ENCODE results near the gene CERS5.
A peak's percentile ranks its signal among the peaks of the same experiment; 100 is the strongest.

CERS5 gene

DNA sequence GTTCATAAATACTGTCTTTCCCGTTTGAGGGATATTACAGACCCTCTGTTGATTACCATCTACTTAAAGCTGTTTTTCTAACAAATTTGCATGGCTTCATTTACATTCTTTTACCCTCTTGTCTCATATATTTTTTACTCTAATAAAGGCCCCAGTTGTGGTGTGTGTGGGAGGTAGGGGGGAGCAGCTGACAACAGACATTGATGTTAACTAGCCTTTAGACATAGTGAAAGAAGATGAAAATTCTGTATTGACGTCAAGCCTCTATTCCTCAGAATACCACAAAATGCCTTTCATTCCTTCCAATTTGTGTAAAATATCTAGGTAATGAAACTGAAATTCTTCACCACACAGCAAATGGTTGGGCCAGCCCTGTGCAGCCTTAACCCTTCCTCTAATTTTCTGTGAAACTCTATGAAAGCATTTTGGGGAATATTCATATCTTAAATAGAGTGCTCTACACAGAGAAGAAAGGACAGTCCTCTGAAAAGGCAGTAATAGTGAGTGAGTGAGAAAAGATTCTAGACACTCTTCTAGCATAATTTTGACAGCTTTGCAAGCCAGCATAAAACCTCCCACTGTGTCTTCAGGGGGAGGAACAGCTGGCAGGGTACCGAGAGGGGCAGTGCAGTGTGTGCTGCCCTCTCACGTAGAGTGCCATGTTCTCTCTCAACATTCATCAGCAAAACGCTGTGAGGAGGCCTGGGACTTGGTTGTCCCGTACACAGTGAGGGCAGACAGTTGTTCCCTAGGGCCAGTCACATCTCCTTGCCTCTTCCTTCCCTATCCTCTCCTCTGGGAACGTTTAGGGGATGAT lies 20.1 kb upstream of the CERS5 start:
- H3K4me3 ChIP-seq (ENCODE audit: low read length) = peak overlapping the region; percentile 16; the same call in 1 of the 2 replicates
- TF ChIP-seq, protein P1, sequence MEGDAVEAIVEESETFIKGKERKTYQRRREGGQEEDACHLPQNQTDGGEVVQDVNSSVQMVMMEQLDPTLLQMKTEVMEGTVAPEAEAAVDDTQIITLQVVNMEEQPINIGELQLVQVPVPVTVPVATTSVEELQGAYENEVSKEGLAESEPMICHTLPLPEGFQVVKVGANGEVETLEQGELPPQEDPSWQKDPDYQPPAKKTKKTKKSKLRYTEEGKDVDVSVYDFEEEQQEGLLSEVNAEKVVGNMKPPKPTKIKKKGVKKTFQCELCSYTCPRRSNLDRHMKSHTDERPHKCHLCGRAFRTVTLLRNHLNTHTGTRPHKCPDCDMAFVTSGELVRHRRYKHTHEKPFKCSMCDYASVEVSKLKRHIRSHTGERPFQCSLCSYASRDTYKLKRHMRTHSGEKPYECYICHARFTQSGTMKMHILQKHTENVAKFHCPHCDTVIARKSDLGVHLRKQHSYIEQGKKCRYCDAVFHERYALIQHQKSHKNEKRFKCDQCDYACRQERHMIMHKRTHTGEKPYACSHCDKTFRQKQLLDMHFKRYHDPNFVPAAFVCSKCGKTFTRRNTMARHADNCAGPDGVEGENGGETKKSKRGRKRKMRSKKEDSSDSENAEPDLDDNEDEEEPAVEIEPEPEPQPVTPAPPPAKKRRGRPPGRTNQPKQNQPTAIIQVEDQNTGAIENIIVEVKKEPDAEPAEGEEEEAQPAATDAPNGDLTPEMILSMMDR (conservative IDR thresholded peaks at IDR 0.05; ENCODE audit: low read length) = peak; percentile 22
- DNase-seq (ENCODE audit: low read depth) = peak; percentile 96

DNA sequence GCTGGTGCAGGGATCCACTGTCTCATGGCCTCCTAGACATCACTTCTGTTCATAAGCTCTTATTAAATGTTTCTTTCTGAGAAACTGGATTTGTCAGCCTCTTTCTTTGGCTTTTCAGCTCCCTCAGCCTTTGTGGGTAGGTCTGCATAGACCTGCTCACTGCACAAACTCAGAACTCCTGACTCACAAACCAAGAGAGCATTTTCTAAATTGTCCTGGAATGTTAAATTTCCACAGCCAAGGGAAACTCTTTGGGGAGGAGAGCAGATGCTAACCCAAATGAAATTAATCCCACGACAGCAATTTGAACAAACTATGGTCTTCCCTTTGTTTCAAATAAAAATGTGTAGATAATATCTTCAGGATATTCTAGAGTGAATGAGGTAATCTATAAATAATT lies 19.5 kb upstream of the CERS5 start:
- TF ChIP-seq, protein P1 (conservative IDR thresholded peaks at IDR 0.05; ENCODE audit: low read length) = no peak
- DNase-seq (ENCODE audit: low read depth) = peak; percentile 90
- no peak overlapping the region for H3K4me3 ChIP-seq (ENCODE audit: low read length)

DNA sequence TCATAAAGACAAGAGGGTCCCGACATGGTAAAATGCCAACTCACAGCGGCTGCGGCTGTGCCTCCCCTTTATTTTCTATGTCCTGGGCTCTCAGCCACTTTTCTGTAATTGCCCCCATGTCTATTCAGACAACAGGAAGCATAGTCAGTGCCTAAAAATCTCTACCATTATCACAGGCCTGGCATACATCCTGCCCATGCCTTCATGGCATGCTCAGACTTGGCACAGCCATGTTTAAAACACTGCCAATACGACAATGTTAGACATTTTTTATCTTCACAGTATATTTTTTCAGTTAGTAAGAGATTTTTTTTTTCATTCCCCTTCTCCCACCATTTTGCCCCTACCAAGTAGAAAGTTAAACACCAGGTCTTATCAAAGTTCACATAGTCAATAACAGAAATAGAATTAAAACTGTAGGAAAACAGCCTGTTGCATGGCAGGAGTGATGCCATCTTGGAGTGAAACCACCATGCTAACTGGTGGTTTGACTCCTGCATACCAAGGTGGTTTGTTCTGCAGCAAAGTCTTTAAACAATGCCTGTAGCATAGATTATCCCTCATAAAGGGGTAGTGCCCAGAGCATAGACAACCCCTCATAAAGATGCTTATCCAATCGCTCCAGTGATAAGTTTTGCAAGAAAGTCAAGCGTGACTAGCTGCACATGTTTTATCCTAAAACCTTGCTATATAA lies 18.9 kb upstream of the CERS5 start:
- peak; percentile 83 for DNase-seq (ENCODE audit: low read depth)
- TF ChIP-seq, protein P1 (conservative IDR thresholded peaks at IDR 0.05; ENCODE audit: low read length) = no peak
- H3K4me3 ChIP-seq (ENCODE audit: low read length) = no peak overlapping the region

DNA sequence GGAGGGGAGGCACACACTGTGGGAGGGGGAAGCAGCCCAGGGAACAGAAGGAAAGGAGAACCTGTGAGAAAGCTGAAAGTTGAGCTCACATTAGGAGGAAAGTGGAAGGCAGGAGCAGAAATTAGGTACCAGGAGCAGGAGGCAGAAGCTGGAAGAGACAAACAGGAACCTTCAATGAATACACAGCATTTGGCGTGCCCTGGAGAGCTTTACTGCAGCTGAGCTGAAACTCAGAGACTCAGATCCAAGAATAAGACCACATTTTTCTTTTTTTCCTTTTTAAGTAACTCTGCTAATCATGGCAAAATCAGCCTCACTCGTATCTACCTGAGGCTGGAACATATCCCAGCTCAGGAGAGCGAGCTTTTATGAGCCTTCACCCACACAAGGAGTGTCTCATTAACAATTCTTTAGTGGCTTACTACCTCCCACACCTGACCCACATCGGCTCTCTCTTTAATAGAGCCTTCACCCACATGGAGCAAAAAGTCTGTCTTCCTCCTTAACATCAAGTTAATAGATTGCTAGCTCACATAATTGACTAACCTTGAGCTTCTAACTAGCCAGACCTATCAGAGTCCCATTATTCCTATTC lies 18.2 kb upstream of the CERS5 start:
- TF ChIP-seq, protein P1 (conservative IDR thresholded peaks at IDR 0.05; ENCODE audit: low read length) = no peak

DNA sequence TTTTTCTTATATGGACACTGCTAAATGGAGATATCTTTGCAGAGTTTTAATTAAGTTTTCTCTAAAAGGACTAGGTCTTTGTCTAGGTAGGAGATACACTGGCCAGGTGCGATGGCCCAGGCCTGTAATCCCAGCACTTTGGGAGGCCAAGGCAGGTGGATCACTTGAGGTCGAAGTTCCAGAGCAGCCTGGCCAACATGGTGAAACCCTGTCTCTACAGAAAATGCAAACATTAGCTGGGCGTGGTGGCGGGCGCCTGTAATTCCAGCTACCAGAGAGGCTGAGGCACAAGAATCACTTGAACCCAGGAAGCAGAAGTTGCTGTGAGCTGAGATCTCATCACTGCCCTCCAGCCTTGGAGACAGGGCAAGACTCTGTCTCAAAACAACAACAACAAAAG lies 17.1 kb upstream of the CERS5 start:
- no peak overlapping the region for H3K4me3 ChIP-seq (ENCODE audit: low read length)
- TF ChIP-seq, protein P1 (conservative IDR thresholded peaks at IDR 0.05; ENCODE audit: low read length) = no peak
- no peak for DNase-seq (ENCODE audit: low read depth)

More for the DNA sequence above, 18.2 kb upstream of the CERS5 start:
- DNase-seq (ENCODE audit: low read depth) = no peak
- no peak overlapping the region for H3K4me3 ChIP-seq (ENCODE audit: low read length)

DNA sequence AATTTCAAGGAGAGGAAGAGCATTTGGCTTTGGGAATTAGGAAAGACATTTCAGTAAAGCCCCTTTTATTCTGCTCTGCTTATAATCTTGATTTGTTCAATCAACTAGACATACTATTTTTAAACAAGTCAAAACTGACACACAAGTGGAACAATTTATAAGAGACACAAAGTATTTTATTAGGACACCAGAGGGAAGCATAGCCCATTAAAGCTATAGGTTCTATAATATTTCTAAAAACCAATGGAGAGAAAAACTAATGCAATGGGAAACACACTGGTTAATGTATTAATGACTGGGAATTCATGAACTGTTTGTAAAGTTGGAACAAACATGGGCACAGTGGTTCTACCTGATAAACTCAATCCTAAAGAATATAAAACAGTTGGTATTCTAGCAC lies 15.3 kb upstream of the CERS5 start:
- TF ChIP-seq, protein P1 (conservative IDR thresholded peaks at IDR 0.05; ENCODE audit: low read length) = no peak
- no peak overlapping the region for H3K4me3 ChIP-seq (ENCODE audit: low read length)
- DNase-seq (ENCODE audit: low read depth) = no peak
